Astrocyte (in vitro differentiated cells and primary cell): ENCODE data around the gene OBP2B.

Experiments used
- CTCF ChIP-seq: IDR thresholded peaks from 2 replicates; pipeline ENCODE4 v1.5.1; 2011; ENCODE audit warnings: low read depth, mild to moderate bottlenecking, inconsistent platforms, low read length, moderate library complexity; ENCODE audit not compliant: insufficient read depth
- EZH2 ChIP-seq: IDR thresholded peaks from 2 replicates; pipeline ENCODE4 v1.6.1; 2012; ENCODE audit warnings: mild to moderate bottlenecking, low read length, inconsistent platforms; ENCODE audit not compliant: insufficient read depth

DNA sequence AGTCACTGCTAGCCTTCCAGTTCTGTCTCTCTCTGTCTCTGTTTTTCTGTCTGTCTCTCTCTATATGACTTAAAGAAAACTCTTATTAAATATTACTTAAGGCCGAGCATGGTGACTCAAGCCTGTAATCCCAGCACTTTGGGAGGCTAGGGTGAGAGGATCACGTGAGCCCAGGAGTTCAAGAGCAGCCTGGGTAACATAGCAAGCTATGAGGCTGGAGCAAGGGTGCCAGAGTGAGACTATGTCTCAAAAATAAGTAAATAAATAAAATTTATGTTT, 43.7 kb downstream of the OBP2B start:
- no peak for TF ChIP-seq CTCF
- no peak for TF ChIP-seq EZH2
